Measurements from ENCODE around the gene LSP1.
A peak's percentile ranks its signal among the peaks of the same experiment; 100 is the strongest.

Gene LSP1

DNA sequence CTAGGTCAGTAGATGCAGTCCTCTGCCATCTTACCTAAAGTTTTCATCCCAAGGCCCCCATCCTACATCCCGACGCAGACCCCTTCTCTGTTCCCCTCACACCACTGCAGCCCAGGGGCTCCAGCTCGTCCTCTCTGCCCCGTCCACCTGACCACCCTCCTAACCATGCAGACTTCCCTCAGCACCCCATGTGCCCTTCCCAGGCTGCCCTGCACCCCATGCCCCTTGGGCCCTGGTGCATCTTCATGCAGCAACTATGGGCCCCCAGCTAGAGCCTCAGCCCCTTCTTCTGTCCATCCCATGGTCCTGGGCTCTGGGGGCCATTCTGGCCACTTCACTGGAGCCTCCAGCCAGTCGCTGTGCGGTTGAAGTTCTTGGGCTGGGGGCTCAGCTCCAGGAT, 35.9 kb downstream of the LSP1 start:
- DNase-seq (ENCODE audit: low read depth in 2 of 2, low spot score in 1 of 2): no peak

- peak; percentile 18 to 68 for DNase-seq (ENCODE audit: low read depth in 2 of 2, low spot score in 1 of 2)
Observed at GRCh38 chr11:1889224-1889930, 36.5 kb downstream of the LSP1 start.

DNA sequence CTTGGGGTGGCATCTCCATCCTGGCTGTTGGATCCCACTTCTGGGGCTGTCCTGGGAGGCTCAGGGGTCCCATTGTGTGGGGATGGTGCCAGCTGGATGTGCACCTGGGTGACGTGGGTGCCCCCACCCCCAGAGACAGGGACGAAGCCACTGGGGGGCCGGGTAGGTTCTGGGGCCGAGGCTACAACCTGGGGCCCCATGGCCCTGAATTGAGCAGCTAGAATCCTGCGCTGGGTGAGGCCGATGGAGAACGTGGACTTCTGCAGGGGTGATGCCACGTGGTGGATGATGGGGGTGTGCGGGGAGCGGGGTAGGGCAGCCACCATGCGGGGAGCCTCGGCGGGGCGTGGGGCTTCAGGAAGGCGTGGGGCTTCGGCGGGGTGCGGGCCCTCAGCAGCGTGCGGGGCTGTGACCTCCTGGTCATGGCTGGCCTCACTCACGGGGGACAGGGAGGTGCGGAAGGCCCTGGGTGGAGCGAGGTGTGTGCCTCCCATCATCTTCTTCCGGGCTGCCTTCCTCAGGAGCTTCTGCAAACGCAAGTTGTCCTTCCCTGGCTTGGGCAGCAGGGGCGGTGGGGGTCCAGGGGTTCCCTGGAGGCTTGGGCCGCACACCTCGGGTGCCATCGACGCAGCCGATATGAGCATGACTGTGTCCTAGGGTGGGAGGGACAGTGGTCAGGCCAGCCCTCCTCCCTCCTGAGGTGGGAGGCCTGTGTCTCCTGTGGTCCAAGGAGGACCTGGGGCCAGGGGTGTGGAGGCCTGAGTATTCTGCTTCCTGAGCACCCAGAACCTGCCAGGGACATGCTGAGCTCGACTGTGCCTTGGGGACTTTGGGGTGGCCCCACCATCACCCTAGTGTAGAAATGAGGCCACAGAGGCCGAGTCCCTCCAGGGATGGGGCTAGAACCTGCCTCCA, 37.3 kb downstream of the LSP1 start:
- no peak for DNase-seq (ENCODE audit: low read depth in 2 of 2, low spot score in 1 of 2)

- no peak for DNase-seq (ENCODE audit: low read depth in 2 of 2, low spot score in 1 of 2)
Observed at GRCh38 chr11:1890856-1891830, 38.3 kb downstream of the LSP1 start.

DNA sequence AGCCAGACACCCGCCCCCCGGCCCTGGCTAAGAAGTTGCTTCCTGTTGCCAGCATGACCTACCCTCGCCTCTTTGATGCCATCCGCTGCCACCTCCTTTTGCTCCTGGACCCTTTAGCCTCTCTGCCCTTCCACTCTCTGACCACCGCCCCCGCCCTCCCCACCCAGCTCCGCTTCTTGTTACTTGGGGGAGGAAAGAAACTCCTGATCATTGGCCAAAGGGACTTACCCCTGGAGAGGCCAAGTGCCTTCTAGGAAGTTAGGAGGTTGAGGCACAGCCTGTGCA, 38.9 kb downstream of the LSP1 start, which contains the start of gene PRR33:
PRR33 (minus strand) TSS at position 65 of the 285 bp plus-strand sequence. CDS start 1,311 bp downstream, outside the sequence.
- DNase-seq (ENCODE audit: low read depth in 2 of 2, low spot score in 1 of 2): no peak

- DNase-seq (ENCODE audit: low read depth in 2 of 2, low spot score in 1 of 2): no peak
Observed at GRCh38 chr11:1892116-1892515, 39.2 kb downstream of the LSP1 start.

- DNase-seq (ENCODE audit: low read depth in 2 of 2, low spot score in 1 of 2): no peak
Observed at GRCh38 chr11:1892558-1892957, 39.7 kb downstream of the LSP1 start.

- no peak for DNase-seq (ENCODE audit: low read depth in 2 of 2, low spot score in 1 of 2)
Observed at GRCh38 chr11:1893581-1894359, 40.9 kb downstream of the LSP1 start.

DNA sequence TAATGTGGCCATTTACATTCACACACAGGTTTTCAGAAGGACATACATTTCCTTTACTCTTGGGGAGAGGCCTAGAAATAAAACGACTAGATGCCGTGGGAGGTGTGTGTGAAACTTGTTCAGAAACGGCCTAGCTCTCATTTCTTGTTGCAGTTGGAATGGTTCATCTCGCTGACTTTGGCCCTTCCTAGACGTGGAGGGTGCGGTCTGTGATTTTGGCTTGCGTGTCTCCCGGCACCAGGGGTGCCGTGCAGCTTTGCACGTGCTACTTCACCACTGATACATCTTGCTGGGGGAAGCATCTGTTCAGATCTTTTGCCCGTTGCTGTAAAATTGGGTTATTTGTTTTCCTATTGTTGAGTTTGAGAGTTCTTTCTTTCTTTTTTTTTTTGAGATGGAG, 41.9 kb downstream of the LSP1 start:
- no peak for DNase-seq (ENCODE audit: low read depth in 2 of 2, low spot score in 1 of 2)

DNA sequence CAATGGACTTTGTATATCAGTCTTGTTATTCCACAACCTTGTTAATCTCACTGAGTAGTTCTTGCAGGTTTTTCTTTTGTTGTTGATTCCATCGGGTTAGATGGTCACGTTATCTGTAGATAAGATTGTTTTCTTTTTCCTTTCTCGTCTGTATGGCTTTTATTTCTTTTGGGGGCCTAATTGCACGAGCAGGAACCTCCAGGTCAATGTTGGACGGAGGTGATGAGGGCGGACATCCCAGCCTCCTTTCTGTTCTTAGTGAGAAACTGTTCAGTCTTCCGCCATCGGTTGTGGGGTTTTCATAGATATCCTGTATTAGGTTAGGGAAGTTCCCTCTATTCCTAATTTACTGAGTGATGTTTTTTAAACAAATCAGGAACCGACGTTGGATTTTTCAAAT, 43.6 kb downstream of the LSP1 start:
- no peak for DNase-seq (ENCODE audit: low read depth in 2 of 2, low spot score in 1 of 2)

- DNase-seq (ENCODE audit: low read depth in 2 of 2, low spot score in 1 of 2): no peak
Observed at GRCh38 chr11:1896923-1897322, 44.0 kb downstream of the LSP1 start.

DNA sequence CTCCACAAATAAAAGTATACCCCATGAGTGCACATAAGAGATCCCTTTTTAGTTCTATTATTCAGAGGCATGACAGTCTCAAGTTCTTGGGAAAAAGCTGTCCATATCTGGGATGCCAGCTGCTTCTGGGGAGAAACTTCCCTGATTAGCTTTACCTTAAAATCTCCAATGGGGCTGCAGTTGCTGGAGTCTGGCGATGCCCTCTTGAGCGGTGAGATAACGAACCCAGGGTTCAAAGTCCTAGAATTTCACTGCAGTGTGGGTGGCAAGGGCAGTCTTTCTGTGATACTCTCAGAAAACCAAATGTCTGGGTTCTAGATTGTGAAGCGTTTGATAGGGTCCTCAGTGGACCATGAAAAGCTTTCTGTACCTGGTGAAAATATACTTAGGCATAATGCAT, 46.2 kb downstream of the LSP1 start:
- DNase-seq (ENCODE audit: low read depth in 2 of 2, low spot score in 1 of 2): no peak

DNA sequence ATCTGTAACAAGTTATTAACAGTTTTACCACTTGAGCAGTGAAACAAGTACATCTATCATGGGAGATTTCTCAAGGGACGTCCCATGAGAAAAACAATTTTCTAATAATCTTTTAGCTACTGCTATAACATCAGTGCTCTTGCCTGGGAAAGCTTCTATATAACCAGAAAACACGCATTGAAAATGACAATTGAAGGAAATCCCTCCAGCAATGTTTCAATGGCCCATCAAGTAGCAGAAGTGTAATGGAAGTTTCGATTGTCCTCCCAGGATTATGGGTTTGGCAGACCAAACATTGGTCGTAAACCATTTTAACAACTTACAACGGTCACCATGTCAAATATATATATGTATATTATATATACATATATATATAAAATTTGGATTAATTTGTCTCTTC, 46.8 kb downstream of the LSP1 start:
- no peak for DNase-seq (ENCODE audit: low read depth in 2 of 2, low spot score in 1 of 2)

DNA sequence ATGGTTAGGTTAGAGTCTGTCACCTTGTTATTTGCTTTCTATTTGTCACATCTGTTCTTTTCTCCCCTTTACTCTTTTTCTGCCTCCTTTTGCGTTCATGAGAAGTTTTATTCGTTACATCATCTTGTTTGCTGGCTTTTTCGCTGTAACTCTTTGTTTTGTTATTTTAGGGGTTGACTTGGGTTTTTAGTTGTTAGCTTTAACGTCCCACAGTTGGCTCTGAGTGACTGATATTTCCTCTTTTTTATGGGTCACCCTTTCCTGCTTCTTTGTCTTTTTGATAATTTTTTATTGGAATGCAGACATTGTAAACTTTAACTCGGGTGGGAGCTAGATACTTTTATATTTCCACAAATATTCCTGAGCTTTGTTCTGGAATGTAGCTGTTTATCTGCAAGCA, 53.3 kb downstream of the LSP1 start:
- DNase-seq (ENCODE audit: low read depth in 2 of 2, low spot score in 1 of 2): no peak

DNA sequence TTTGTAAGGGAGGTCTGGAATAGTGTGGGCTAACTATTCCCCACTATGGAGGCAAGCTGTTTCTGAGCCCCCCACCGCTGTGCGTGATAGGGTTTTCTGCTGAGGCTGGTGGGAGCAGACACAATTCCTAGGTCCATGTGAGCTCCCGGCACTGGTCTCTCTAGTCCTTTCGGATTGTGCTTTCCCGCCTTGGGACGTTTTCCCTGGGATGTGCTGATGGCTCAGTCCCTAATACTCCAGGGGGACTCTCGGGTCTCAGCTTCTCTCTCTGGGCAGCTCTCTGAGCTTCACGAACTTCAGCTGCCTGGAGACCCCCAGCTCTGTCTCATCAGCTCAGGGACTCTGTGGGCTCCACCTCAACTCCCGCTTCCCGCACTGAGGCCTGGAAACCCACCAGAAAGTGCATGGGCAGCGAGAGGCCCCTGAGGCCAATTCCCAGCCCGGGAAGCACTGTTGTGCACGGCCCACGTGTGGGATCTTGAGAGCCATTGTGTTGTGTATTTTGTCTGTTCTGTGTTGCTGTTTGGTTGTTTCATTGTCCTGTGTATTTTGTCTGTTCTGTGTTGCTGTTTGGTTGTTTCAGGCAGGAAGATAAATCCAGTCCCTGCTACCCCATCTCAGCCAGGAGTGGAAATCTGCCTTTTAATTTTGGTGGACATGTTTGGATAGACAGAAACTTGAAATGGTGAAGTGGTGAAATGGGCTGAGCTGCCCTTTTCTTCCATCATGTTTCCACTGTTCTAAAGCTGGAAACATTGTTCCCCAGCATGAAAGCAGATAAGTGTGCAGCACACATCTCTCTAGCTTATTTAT, 53.9 kb downstream of the LSP1 start:
- no peak for DNase-seq (ENCODE audit: low read depth in 2 of 2, low spot score in 1 of 2)

- DNase-seq (ENCODE audit: low read depth in 2 of 2, low spot score in 1 of 2): no peak
Observed at GRCh38 chr11:1908618-1909017, 55.7 kb downstream of the LSP1 start.

DNA sequence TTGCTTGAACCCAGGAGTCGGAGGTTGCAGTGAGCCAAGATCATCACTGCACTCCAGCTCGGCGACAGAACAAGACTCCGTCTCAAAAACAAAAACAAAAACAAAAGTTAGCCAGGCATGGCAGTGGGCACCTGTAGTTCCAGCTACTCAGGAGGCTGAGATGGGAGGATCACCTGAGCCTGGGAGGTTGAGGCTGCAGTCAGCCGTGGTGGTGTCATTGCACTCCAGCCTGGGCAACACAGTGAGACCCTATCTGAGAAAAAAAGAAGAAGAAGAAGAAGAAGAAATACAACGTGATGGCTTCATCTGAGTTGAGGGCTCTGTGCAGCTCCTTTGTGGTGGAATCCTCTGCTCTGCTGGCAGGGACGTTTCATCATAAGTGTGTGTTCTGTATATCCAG, 56.6 kb downstream of the LSP1 start:
- no peak for DNase-seq (ENCODE audit: low read depth in 2 of 2, low spot score in 1 of 2)

DNA sequence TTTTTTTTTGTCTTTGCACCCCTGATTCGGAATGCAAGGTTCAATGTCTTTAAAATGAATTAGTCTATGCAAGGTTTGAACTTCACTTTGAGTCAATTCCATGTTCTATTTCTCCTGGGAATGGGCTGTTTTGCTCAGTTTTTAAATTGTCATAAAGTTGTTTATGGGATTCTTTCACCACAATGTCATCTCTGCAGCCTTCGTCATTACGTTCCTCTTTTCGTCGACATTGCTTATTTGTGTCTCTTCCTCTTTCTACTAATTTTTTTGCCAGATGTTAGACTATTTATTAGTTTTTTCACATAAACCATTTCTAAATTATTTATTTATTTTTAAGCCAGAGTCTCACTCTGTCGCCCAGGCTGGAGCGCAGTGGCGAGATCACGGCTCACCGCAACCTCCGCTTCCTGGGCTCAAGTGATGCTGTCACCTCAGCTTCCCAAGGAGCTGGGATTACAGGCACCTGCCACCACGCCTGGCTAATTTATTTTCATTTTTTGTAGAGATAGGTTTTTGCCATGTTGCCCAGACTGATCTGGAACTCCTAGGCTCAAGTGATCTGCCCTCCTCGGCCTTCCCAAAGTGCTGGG, 59.5 kb downstream of the LSP1 start:
- DNase-seq (ENCODE audit: low read depth in 2 of 2, low spot score in 1 of 2): no peak

- DNase-seq (ENCODE audit: low read depth in 2 of 2, low spot score in 1 of 2): no peak
Observed at GRCh38 chr11:1913271-1914060, 60.6 kb downstream of the LSP1 start.
